H1 (cell line): ENCODE results near the gene KCNQ2.

ENCODE experiments used
- BACH1 ChIP-seq: IDR thresholded peaks from 2 replicates; pipeline ENCODE4 v1.6.1; 2012; ENCODE audit warnings: low read length, improper control_type of control experiment
- BRCA1 ChIP-seq: IDR thresholded peaks from 2 replicates; pipeline ENCODE4 v1.6.1; 2012; ENCODE audit warnings: low read depth, low read length, improper control_type of control experiment
- CREB1 ChIP-seq: IDR thresholded peaks from 2 replicates; pipeline ENCODE4 v1.6.1; 2012; ENCODE audit warnings: inconsistent platforms
- EP300 ChIP-seq, 2 experiments: IDR thresholded peaks; 1 replicate in 1 of 2; 2 replicates in 1 of 2; pipeline ENCODE4 v1.6.1; 2011 to 2012; ENCODE audit warnings: low read depth in 2 of 2, low read length in 2 of 2, mild to moderate bottlenecking in 2 of 2, borderline replicate concordance in 1 of 2, inconsistent platforms in 1 of 2, moderate library complexity in 1 of 2
- EZH2 ChIP-seq: fragments of 200-600 bp; sonication (generic); IDR thresholded peaks from 2 replicates; pipeline ENCODE4 v1.7.1; 2012; ENCODE audit warnings: low read depth, mild to moderate bottlenecking, moderate library complexity, low read length, inconsistent platforms; ENCODE audit not compliant: severe bottlenecking
- MAX ChIP-seq: IDR thresholded peaks from 2 replicates; pipeline ENCODE4 v1.6.1; 2012; ENCODE audit warnings: inconsistent platforms
- NRF1 ChIP-seq: IDR thresholded peaks from 2 replicates; pipeline ENCODE4 v1.6.1; 2011; ENCODE audit warnings: mild to moderate bottlenecking, low read depth, low read length, improper control_type of control experiment
- POLR2A ChIP-seq, 2 experiments: IDR thresholded peaks; 1 replicate in 1 of 2; 2 replicates in 1 of 2; pipeline ENCODE4 v1.6.1; 2011; ENCODE audit warnings: low read depth in 2 of 2, low read length in 2 of 2, mild to moderate bottlenecking in 2 of 2; ENCODE audit errors: control extremely low read depth in 1 of 2
- POLR2AphosphoS5 ChIP-seq: IDR thresholded peaks from 2 replicates; pipeline ENCODE4 v1.6.1; 2011; ENCODE audit warnings: low read depth, low read length
- SIX5 ChIP-seq: IDR thresholded peaks from 2 replicates; pipeline ENCODE4 v1.6.1; 2011; ENCODE audit warnings: mild to moderate bottlenecking, low read depth, low read length
- TBP ChIP-seq: IDR thresholded peaks from 2 replicates; pipeline ENCODE4 v1.6.1; 2011; ENCODE audit warnings: low read depth, low read length, improper control_type of control experiment
- YY1 ChIP-seq: IDR thresholded peaks from 2 replicates; pipeline ENCODE4 v1.6.1; 2011; ENCODE audit warnings: low read depth, mild to moderate bottlenecking, low read length

- TF ChIP-seq SIX5 = no peak
- no peak for TF ChIP-seq POLR2AphosphoS5
- no peak for TF ChIP-seq BRCA1
- TF ChIP-seq YY1 = no peak
- TF ChIP-seq BACH1 = no peak
- no peak for TF ChIP-seq NRF1
- TF ChIP-seq CREB1 = no peak
- TF ChIP-seq POLR2A (IDR thresholded peaks at IDR 0.05; ENCODE audit: control extremely low read depth in 1 of 2, low read depth in 2 of 2, low read length in 2 of 2) = no peak
- TF ChIP-seq EP300 (IDR thresholded peaks at IDR 0.05; ENCODE audit: borderline replicate concordance in 1 of 2, low read depth in 2 of 2, low read length in 2 of 2) = no peak
- no peak for TF ChIP-seq EZH2
- no peak for TF ChIP-seq MAX
- no peak for TF ChIP-seq TBP
Observed at GRCh38 chr20:63372971-63373885, 99.2 kb downstream of the KCNQ2 start.
